Neuronal stem cell (in vitro differentiated cells): ENCODE data around the gene C8G.

Experiments
- DNase-seq: peaks from one replicate; pipeline ENCODE4 v3.0.0-alpha.2; 2013; ENCODE audit warnings: low spot score
- H2AFZ ChIP-seq: one replicate; pipeline ENCODE4 v1.6.1; 2013; ENCODE audit warnings: mild to moderate bottlenecking, low read length, inconsistent platforms
- H2AK5ac ChIP-seq: 2 replicates; pipeline ENCODE4 v1.6.1; 2013; ENCODE audit warnings: low read depth, mild to moderate bottlenecking, inconsistent platforms, low read length, moderate library complexity, mixed read lengths
- H2BK120ac ChIP-seq: 2 replicates; pipeline ENCODE4 v1.6.1; 2013; ENCODE audit warnings: low read depth, mild to moderate bottlenecking, inconsistent platforms, low read length, moderate library complexity, mixed read lengths
- H2BK12ac ChIP-seq: one replicate; pipeline ENCODE4 v1.6.1; 2013; ENCODE audit warnings: low read length, inconsistent platforms
- H2BK15ac ChIP-seq: 2 replicates; pipeline ENCODE4 v1.6.1; 2013; ENCODE audit warnings: mild to moderate bottlenecking, low read length, inconsistent platforms, mixed read lengths
- H2BK5ac ChIP-seq: one replicate; pipeline ENCODE4 v1.6.1; 2013; ENCODE audit warnings: inconsistent platforms, mild to moderate bottlenecking, low read length, moderate library complexity
- H3K14ac ChIP-seq: one replicate; pipeline ENCODE4 v1.6.1; 2013; ENCODE audit warnings: low read length, inconsistent platforms
- H3K18ac ChIP-seq: 2 replicates; pipeline ENCODE4 v1.6.1; 2013; ENCODE audit warnings: low read length, inconsistent platforms
- H3K23ac ChIP-seq: 2 replicates; pipeline ENCODE4 v1.6.1; 2013; ENCODE audit warnings: low read depth, mild to moderate bottlenecking, mixed read lengths, low read length, inconsistent platforms; ENCODE audit not compliant: poor library complexity
- H3K27ac ChIP-seq: replicated peaks from 3 replicates; pipeline ENCODE4 v1.5.1; 2013; ENCODE audit warnings: low read length, inconsistent platforms
- H3K27me3 ChIP-seq, 3 experiments: 2 replicates each; pipeline ENCODE4 v1.6.1; 2013; ENCODE audit warnings: low read length in 3 of 3, mild to moderate bottlenecking in 2 of 3, inconsistent platforms in 1 of 3, low read depth in 1 of 3, mixed read lengths in 1 of 3, moderate library complexity in 1 of 3; ENCODE audit not compliant: control insufficient read depth in 3 of 3, insufficient read depth in 3 of 3
- H3K36me3 ChIP-seq, 2 donors: replicated peaks in 1 of 2; 2 replicates each; pipeline ENCODE4 v1.6.1; 2013; ENCODE audit warnings: low read length in 2 of 2; ENCODE audit not compliant: control insufficient read depth in 2 of 2, insufficient read depth in 2 of 2
- H3K4ac ChIP-seq: 2 replicates; pipeline ENCODE4 v1.6.1; 2013; ENCODE audit warnings: inconsistent platforms, mild to moderate bottlenecking, low read length, moderate library complexity
- H3K4me1 ChIP-seq, 2 donors: 1 replicate in 1 of 2; 2 replicates in 1 of 2; pipeline ENCODE4 v1.6.1; 2013; ENCODE audit warnings: low read length in 2 of 2, low read depth in 1 of 2; ENCODE audit not compliant: control insufficient read depth in 2 of 2, insufficient read depth in 1 of 2
- H3K4me2 ChIP-seq: one replicate; pipeline ENCODE4 v1.6.1; 2013; ENCODE audit warnings: mild to moderate bottlenecking, low read length, inconsistent platforms; ENCODE audit not compliant: insufficient read depth, poor library complexity, severe bottlenecking
- H3K4me3 ChIP-seq, 2 donors: 2 replicates each; pipeline ENCODE4 v1.5.1; 2013; ENCODE audit warnings: low read length in 2 of 2, mild to moderate bottlenecking in 2 of 2, inconsistent platforms in 1 of 2, moderate library complexity in 1 of 2
- H3K79me1 ChIP-seq: one replicate; pipeline ENCODE4 v1.6.1; 2013; ENCODE audit warnings: low read depth, mild to moderate bottlenecking, inconsistent platforms, low read length, moderate library complexity
- H3K9ac ChIP-seq: one replicate; pipeline ENCODE4 v1.6.1; 2013; ENCODE audit warnings: mild to moderate bottlenecking, low read depth, low read length, inconsistent platforms; ENCODE audit not compliant: poor library complexity
- H3K9me3 ChIP-seq, 2 donors: replicated peaks in 1 of 2; 2 replicates each; pipeline versions ENCODE3 to v1.6.1; 2013; ENCODE audit warnings: low read length in 2 of 2, mild to moderate bottlenecking in 2 of 2, inconsistent platforms in 1 of 2, low read depth in 1 of 2, mixed read lengths in 1 of 2, moderate library complexity in 1 of 2; ENCODE audit not compliant: control insufficient read depth in 2 of 2, insufficient read depth in 1 of 2
- H4K8ac ChIP-seq: one replicate; pipeline ENCODE4 v1.6.1; 2013; ENCODE audit warnings: low read depth, mild to moderate bottlenecking, inconsistent platforms, low read length, moderate library complexity
- H4K91ac ChIP-seq: one replicate; pipeline ENCODE4 v1.6.1; 2013; ENCODE audit warnings: low read length, low read depth, mild to moderate bottlenecking, inconsistent platforms; ENCODE audit not compliant: poor library complexity
- WGBS, 2 donors: extraction: QIAGEN DNeasy Blood & Tissue Kit; methylation state at CpG; one replicate each; pipeline ENCODE4 v1.1.7; 2013; ENCODE audit warnings: missing lambda C conversion rate in 2 of 2, mixed read lengths in 1 of 2; ENCODE audit not compliant: insufficient read length in 2 of 2, insufficient replicate concordance in 1 of 2; ENCODE audit errors: extremely low coverage in 2 of 2; 5-methylcytosine and 5-hydroxymethylcytosine counted together

The C8G gene

DNA sequence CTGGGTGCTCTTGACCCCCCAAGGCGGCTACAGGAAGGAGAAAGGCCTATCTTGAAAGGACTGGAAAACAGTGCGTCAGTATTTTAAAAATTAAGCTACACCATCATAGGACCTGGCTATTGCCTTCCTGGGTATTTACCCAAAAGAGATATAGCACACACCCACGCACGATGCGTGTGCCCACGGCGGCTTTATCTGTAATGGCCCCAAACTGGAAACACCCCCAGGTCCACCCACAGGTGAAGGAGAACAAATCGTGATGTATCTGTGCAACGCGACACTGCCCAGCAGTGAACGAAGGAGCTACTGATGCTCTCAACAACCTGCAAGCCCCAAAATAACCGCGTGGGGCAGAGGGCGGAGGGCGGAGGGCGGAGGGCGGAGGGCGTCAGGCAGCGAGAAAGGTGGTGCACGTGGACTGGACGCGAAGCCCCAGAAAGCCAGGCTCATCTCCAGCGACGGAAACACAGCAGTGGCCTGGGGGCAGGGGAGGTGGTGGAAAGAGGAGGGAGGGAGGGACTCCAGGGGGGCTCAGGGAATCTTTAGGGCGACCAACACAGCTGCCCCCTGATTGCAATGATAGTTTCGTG, 19.9 kb downstream of the C8G start:
- Histone ChIP-seq H2BK12ac (peak overlapping the region; percentile 58), H4K8ac (no peak overlapping the region), H3K4me1 (peaks cover 8 to 15% of the 10 kb centered on the region in 2 donors), H3K23ac (no peak overlapping the region), H3K18ac (peak overlapping the region; percentile 76), H3K4ac (no peak overlapping the region), H3K27ac (no peak overlapping the region), H3K14ac (peak overlapping the region; percentile 38), H3K36me3 (no peaks in the 10 kb centered on the region), H2AFZ (no peak overlapping the region), H3K9ac (no peak overlapping the region), H3K9me3 (peaks cover 0 to 1% of the 10 kb centered on the region in 2 donors), H2BK120ac (peak overlapping the region; percentile 72), H2AK5ac (peak overlapping the region; percentile 76), H3K79me1 (peaks cover 1% of the 10 kb centered on the region), H2BK15ac (peak overlapping the region; percentile 89), H4K91ac (no peak overlapping the region), H3K27me3 (peaks cover 0 to 16% (median 0%) of the 10 kb centered on the region in 3 experiments), H2BK5ac (peak overlapping the region; percentile 24), H3K4me2 (no peak overlapping the region), H3K4me3 (no peak overlapping the region)
- WGBS, 2 donors = no CpG with 5 or more reads among the region's 26 CpGs
- no peak for DNase-seq

DNA sequence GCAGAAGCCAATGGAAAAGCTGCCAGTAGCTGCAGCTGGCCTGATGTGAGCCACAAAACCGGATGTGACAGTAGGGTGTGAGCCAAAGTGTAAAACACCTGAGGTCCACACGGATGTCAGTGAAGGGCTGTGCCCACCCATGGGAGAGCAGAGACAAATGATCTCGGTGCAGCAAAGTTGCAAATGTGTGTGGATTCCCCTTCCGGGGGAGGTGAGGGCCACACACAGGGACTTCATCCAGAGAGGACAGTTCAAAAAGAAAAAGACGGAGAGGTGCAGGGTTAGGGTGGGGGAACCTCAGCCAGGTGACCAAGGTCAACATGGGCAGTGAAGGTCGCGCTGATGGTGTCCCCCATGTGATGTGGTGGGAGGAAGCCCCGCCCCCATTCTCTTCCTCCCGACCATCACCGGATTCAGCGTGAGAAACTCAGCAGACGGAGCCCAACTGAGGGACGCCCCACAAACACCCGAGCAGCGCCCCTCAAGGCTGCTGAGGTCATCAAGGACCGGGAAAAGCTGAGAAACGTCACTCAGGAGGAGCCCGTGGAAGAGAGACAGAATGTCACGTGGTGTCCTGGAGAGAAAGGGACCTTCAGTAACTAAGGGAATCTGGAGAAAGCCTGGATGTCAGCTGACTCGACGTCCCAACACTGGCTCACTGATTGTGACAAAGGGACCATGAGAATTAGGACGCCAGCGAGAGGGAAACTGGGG, 20.9 kb downstream of the C8G start:
- H3K27ac ChIP-seq = no peak overlapping the region
- H3K79me1 ChIP-seq = no peaks in the 10 kb centered on the region
- no peak overlapping the region for H2BK120ac ChIP-seq
- H3K9ac ChIP-seq = no peak overlapping the region
- H3K23ac ChIP-seq = no peak overlapping the region
- no peak overlapping the region for H2BK5ac ChIP-seq
- H3K9me3 ChIP-seq = peaks cover 0 to 1% of the 10 kb centered on the region in 2 donors
- DNase-seq = no peak
- H3K14ac ChIP-seq = peak overlapping the region; percentile 5
- no peak overlapping the region for H4K8ac ChIP-seq
- peak overlapping the region; percentile 57 for H2AFZ ChIP-seq
- peaks cover 8 to 15% of the 10 kb centered on the region in 2 donors for H3K4me1 ChIP-seq
- H3K18ac ChIP-seq = peak overlapping the region; percentile 50
- no peak overlapping the region for H4K91ac ChIP-seq
- peak overlapping the region; percentile 5 for H2AK5ac ChIP-seq
- no peak overlapping the region for H2BK12ac ChIP-seq
- H3K4me3 ChIP-seq = no peak overlapping the region
- peaks cover 0 to 18% (median 0%) of the 10 kb centered on the region in 3 experiments for H3K27me3 ChIP-seq
- peak overlapping the region; percentile 28 for H3K4me2 ChIP-seq
- H3K4ac ChIP-seq = no peak overlapping the region
- no peak overlapping the region for H2BK15ac ChIP-seq
- no CpG with 5 or more reads among the region's 23 CpGs for WGBS, 2 donors
- no peaks in the 10 kb centered on the region for H3K36me3 ChIP-seq

DNA sequence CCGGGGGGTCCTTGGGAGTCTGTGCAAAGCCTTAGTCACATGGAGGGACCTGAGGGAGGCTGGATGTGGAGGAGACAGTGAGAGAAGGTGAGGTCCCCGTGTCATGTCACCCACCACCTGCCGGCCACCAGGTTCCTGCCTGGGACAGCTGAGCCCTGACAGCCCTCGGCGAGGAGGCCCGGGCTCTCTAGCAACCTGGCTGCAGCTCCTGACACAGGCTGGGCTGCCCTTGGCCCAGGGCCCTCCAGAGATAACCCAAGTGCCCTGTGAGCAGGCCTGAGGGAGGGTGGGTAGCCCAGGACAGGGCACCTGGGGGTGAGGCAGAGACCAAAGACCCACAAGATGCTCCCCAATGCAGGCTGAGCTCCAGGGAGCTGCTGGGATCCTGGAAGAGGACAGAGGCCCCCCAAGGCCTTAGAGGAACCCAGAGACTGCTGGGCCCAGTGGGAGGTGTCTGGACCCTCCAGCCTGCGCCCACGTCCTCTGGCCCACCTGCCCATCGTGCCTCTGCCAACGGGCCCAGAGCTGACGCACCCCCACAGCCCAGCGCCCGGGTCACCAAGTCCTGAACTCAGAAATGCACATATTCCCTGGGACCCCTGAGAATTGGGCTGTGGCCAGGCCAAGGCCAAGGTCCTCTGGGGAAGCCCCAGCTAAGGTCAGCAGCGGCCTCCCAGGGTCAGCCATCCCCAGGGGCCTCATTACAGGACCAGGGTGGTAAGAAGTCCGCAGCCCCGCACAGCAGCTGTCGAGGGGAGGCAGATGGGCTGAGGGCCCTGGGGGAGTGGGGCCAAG, 23.5 kb downstream of the C8G start:
- peak overlapping the region; percentile 85 for H2BK15ac ChIP-seq
- peak overlapping the region; percentile 94 for H2AK5ac ChIP-seq
- peak overlapping the region; percentile 43 for H4K8ac ChIP-seq
- no peak overlapping the region for H2AFZ ChIP-seq
- DNase-seq = no peak
- H3K4me2 ChIP-seq = no peak overlapping the region
- no peak overlapping the region for H2BK120ac ChIP-seq
- no peak overlapping the region for H4K91ac ChIP-seq
- no peaks in the 10 kb centered on the region for H3K9me3 ChIP-seq
- H2BK12ac ChIP-seq = peak overlapping the region; percentile 84
- H3K4me3 ChIP-seq = no peak overlapping the region
- no peaks in the 10 kb centered on the region for H3K79me1 ChIP-seq
- H3K9ac ChIP-seq = peak overlapping the region; percentile 30
- peak overlapping the region; percentile 89 for H3K14ac ChIP-seq
- H2BK5ac ChIP-seq = peak overlapping the region; percentile 75
- H3K4me1 ChIP-seq = peaks cover 4 to 13% of the 10 kb centered on the region in 2 donors
- peaks cover 0 to 27% (median 0%) of the 10 kb centered on the region in 3 experiments for H3K27me3 ChIP-seq
- H3K27ac ChIP-seq = no peak overlapping the region
- H3K18ac ChIP-seq = peak overlapping the region; percentile 76
- H3K23ac ChIP-seq = peak overlapping the region; percentile 55
- H3K4ac ChIP-seq = peak overlapping the region; percentile 11
- no CpG with 5 or more reads among the region's 17 CpGs for WGBS, 2 donors
- H3K36me3 ChIP-seq = no peaks in the 10 kb centered on the region
